GM18519 (cell line): ENCODE data around the gene VASH2.
A peak's percentile ranks its signal among the peaks of the same experiment; 100 is the strongest.
"Not testable (repeated sequence)": the region's sequence is repeated elsewhere in the genome, so short reads cannot be mapped to it uniquely, and the experiment has no call there.

Experiments
- ATAC-seq: cut with Tn5 transposase; IDR thresholded peaks from one replicate; pipeline ENCODE4 v1.9.1; 2021; ENCODE audit warnings: mild to moderate bottlenecking, moderate library complexity; ENCODE audit not compliant: unreplicated experiment, low FRiP score

VASH2 gene

DNA sequence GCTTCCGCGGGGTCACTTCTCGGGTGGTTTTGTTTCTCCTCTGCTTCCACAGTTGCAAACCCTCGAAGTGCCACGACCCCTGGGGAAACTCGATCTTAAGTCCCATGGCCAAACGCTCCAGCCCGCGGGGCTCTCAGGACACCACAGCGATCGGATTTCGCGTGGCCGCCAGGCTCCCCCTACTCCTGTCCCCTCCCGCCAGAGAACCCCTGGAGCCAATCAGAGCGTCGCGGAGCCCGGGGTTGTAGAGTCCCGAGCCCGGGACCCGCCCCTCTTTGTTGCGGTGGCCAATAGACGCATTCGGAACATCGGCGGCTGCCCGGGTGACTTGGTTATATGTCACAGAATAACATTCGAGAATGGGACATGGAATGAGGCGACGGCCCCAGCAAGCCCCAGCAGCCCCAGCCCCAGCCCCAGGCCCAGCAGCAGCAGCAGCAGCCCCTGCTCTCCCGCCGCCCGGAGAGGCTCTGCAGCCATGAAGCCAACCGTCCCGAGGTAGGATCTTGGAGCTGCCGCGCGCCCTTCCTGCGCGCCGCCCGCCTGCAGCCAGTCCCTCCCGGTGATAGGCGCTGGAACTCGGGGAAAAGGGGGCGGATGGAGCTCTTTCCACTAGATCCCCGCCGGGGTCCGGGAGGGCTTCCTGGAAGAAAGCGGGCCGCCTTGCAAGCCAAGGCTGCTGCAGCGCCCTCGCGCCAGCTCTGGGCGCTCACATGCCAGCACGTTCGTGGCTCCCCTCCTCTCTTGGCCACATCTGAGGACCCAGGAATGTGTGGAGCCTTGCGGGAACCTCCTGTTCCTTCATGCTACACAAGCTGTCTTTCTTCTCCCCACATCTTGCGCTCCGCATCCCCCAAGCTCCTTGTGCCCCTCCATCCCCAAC, at the start of gene VASH2:
Gene VASH2, plus strand, starts transcription at position 299 of the 883 bp plus-strand sequence. CDS start 1,002 bp downstream, outside the sequence.
- ATAC-seq: peak; percentile 85

DNA sequence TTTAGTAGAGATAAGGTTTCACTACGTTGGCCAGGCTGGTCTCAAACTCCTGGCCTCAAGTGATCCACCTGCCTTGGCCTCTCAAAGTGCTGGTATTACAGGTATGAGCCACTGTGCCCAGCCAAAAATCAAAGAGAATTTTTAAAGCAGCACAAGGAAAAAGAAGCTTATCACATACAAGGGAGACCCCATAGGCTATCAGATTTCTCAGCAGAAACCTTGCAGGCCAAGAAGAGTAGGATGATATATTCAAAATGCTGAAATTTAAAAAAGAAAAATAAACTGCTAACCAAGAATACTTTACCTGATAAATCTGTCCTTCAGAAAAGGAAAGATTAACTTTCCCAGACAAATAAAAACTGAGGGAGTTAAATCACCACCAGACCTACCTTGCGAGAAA, 49.1 kb upstream of the VASH2 start:
- ATAC-seq: no peak

DNA sequence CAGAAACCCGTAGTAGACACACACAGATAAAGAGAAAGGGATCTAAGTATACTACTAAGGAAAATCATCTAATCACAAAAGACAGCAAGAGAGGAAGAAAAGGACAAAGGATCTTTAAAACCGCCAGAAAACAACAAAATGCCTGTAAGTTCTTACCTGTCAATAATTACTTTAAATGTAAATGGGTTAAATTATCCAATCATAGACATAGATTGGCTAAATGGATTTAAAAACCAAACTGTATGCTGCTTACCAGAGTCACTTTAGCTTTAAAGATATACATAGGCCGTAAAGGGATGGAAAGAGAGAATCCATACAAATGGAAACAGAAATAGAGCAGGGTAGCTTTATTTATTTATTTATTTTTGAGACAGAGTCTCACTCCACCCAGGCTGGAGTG, 48.3 kb upstream of the VASH2 start:
- no peak for ATAC-seq

DNA sequence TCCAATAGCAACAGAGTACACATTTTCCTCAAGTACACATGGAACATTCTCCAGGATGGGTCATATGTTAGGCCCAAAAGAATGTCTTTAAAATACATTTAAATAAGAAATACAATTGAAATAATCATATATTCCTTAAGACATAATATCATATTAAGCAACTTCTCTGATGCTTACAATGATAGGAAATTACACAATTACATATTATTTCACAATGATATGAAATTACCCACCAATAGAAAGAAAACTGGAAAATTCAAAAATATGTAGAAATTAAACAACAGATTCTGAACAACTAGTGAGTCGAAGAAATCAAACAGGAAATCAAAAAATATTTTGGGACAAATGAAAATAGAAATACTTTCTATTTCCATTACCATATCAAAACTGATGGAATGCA, 46.7 kb upstream of the VASH2 start:
- no peak for ATAC-seq

DNA sequence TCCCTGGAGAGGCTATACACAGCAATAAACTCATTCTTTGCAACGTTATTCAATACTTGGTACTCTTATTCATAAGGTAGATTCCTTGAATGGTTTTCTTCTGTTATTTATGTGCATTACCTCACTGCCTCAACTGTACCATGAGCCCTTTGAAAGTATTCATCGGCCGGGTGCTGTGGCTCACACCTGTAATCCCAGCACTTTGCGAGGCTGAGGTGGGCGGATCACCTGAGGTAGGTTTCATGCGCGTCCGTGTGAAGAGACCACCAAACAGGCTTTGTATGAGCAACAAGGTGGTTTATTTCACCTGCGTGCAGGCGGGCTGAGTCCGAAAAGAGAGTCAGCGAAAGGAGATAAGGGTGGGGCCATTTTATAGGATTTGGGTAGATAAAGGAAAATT, 42.3 kb upstream of the VASH2 start:
- not testable (repeated sequence) for ATAC-seq

DNA sequence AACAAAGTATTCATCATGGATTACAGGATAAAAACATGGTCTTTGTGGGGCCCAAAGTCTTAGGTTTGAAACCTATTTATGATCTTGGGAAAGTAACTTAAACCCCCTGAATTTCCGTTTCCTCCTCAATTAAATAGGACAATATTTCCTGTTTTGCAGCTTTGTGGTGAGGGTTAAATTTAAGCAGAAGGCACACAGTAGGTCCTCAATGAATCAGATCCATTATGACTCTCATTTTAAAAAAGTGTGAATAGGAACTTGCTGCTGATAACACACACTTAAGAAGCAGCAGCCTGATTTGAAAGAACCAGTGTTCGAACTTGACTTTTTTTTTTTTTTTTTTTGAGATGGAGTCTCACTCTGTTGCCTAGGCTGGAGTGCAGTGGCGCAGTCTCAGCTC, 41.4 kb upstream of the VASH2 start:
- no peak for ATAC-seq

DNA sequence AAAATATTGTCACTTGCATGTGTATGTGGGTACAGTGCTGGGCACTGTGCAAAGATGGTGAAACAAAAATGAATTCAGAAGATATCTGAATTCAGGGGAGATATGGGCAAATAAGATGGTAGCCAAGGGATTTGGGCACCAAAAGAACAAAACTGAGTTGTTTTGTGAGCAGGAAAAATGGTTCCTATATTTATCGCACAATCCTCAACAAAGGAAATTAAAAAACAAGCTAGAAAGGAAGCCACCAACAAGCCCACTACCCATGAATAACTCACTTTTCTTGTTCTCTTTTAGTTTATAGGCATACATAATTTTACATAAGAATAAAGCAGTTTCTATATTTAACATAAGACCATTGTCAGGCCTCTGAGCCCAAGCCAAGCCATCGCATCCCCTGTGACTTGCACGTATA, 40.7 kb upstream of the VASH2 start:
- no peak for ATAC-seq

DNA sequence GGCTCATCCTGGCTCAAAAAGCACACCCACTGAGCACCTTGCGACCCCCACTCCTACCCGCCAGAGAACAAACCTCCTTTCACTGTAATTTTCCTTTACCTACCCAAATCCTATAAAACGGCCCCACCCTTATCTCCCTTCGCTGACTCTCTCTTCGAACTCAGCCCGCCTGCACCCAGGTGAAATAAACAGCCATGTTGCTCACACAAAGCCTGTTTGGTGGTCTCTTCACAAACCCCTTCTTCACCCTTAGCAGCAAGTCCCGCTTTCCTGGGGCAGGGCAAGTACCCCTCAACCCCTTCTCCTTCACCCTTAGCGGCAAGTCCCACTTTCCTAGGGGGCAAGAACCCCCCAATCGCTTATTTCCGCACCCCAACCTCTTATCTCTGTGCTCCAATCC, 40.1 kb upstream of the VASH2 start:
- not testable (repeated sequence) for ATAC-seq

DNA sequence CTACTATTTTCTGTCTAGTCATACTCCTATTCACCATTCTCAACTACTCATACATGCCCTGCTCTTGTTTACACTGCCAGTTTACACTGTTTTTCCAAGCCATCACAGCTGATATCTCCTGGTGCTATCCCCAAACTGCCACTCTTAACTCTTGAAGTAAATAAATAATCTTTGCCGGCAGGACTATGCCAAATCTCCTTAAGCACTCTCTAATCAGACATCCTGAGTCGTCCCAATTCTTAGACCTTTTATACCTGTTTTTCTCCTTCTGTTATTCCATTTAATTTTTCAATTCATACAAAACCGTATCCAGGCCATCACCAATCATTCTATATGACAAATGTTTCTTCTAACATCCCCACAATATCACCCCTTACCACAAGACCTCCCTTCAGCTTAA, 36.7 kb upstream of the VASH2 start:
- ATAC-seq: not testable (repeated sequence)

DNA sequence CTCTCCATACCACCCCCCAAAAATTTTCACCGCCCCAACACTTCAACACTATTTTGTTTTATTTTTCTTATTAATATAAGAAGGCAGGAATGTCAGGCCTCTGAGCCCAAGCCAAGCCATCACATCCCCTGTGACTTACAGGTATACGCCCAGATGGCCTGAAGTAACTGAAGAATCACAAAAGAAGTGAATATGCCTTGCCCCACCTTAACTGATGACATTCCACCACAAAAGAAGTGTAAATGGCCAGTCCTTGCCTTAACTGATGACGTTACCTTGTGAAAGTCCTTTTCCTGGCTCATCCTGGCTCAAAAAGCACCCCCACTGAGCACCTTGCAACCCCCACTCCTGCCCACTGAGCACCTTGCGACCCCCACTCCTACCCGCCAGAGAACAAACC, 36.2 kb upstream of the VASH2 start:
- ATAC-seq: not testable (repeated sequence)

DNA sequence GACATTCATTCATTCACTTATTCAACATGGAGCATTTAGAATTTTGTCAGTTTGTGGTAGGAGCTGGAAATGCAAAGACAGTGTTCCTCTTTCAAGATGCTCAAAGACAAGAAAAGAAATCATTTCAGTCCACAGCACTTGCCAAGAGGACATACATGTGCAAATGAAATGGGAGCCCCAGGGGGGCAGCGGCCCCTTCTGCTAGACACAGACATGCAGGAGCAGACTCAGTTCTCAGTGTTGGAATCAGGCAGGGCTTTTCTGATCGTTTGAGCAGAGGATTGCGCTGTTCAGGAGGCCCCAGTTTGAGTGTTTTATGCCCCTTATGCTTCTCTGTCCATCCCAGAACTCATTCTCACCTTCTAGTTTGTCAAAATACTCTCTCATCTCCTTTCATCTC, 35.6 kb upstream of the VASH2 start:
- ATAC-seq: no peak

DNA sequence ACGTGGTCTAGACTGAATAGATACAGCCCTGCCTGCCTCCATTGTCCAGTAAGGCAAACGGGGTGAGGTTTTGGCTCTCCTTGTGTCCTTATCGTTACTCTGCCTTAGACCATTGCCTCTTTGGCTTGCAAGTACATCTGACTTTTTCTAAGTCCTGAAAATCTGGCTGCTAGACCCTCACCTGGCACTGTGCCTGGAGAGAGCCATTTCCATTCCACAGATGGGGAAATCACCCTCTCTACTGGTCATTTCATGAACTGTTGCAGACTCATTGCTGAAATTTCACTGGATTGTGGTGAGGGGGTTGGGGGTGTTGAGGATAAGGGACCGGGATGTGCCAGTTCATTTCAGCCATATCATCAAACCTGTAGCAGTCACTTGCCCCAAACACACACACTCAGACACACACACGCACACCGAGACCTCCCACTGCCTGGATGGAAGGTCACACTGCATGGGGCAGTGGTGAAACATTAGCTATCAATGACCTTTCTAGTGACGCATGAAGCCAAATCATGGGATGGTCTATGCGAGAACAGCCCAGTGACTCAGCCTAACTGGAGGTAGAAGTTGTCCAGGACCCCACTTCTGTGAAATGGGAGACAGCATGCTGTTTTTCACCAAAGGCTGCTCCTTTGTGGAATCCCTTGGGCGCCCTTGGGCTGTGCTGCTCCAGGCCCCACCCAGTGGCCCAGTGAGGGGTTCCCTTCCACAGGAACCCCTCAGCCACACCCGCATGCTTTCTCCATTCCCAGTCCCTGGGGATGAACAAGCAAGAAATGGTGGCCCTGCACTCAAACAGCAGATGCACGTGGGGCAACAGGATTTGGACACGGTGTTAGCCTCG, 34.9 kb upstream of the VASH2 start:
- no peak for ATAC-seq

DNA sequence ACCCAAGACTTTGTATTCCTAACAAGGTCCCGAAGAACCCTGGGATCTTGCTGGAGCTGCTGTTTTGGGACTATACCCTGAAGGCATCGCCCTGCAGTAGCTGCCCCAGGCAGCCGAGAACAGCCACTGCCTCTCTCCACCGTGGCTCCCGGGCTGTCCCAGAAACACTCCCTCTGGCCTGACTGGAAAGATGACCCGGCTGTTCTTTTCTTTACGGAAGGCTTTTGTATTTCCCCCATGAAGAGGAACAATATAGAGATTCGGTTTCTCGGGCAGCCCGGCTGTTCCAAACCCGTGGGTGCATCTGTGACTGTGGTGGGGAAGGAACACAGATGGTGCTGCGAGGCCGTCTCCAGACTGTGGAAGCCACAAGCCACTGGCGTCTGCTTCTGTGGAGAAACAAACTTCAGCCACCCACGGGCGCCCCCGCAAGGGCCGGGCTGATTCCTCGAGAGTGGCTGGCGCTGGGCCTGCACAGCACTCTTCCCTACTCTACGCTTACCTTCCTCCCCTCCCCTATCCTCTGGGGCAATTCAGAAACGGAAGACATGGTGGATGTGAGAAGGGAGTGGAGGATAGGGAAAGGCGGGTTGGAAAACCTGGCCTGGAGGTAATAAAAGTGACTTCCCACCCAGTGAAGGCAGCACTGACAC, 33.7 kb upstream of the VASH2 start:
- no peak for ATAC-seq

DNA sequence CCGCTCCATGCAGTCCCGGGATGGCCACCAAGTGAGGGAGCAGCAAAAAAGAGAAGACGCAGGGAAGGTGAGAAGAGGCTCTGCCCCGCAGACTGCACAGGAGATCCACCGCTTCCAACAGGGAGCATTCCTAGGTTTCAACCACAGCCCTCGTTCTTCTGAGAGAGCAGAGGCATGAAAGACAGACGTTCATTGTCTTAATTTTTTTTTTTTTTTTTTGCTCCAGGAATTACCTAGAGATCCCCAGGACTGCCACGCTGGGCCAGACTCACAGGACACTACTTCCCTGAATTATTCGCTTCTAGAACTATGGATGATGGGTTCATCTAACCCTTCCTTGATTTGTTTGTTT, 33.2 kb upstream of the VASH2 start:
- ATAC-seq: no peak

DNA sequence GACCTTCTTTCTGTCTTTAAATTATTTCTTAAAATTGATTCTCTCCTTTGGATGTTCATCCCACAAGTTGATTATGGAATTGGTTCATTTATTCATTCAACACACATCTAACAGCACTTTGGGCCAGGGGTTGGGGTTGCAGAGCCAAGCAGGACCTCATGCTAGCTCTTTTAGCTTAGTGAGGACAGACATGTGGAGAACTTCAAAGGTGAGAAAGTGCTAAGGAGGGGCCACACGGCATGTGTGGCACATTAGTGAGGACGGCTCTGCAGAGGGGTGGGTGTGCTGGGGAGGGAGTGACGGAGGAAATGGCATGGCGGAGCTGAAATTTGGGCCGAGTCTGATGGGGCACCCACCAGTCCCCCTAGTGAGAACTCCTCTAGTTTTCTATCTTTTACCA, 32.5 kb upstream of the VASH2 start:
- no peak for ATAC-seq

DNA sequence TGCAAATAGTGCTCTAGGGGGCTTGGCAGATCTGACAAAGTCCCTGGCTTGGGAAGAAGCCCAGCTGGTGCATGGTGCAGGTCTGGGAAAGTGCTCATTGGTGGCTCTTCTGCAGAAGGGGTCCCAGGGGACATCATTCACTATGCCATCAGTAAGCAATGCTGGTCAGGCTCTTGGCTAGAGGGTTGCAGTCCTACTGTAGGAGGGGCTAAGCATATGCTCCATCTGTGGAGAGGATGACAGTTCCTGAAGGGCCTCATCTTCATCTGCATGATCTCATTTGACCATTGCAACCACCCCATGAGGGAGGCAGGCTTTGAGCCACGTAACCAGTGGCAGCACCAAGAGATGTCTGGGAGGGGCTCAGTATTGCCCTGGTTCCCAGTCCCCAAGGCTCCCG, 31.5 kb upstream of the VASH2 start:
- ATAC-seq: no peak

DNA sequence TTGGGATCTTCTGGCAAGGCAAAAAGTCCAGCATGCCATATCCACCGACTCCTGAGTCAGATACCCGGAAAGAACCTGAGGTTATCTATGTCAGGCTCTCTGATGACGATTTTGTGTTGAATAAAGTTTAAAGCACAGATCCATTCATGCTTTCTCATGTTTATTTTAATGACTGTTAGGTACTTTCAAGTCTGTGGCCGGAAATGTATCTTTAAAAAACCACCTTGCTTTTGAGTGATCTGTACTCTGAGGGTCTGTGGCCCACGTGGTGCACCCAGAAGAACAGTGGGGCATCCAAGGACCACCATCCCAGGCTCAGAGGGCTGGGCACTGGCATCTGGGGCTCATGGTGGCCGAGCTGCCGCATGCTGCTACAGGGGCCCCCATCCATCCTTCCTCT, 30.1 kb upstream of the VASH2 start:
- ATAC-seq: no peak

DNA sequence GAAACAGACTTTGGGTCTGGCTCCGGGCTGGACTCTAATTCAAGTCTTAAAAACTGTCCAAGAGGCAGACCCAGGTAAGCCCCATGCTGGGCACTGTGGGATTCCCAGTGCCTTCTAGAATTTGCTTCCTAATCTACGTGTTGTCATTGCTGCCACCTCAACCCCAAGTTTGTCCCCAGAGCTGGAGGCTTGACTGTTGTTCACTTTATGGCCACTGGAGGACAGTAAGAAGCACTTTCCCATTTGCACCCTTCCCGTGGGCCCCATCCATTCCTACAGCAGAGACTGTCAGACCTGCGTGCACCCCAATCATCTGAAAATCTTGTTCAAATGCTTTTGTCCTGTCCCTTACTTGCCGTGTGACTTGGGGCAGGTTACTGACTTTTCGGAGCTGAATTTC, 29.4 kb upstream of the VASH2 start:
- ATAC-seq: no peak

DNA sequence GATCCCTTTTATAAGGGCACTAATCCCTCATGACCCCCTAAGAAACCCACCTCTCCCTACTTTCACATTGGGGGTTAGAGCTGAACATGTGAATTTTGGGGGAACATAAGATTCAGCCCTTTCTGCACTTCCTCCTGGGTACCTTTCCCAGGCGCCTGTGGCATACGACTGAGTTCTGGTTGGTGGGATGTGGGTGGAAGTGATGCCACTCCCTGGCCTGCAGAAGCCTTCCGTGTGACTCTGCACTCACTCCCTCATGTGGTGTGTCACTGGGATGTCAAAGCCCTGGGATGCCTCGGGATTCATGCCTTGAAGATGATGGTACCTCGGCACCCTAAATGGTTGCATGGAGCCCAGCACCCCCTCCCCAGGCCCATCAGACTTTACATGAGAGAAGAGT, 28.3 kb upstream of the VASH2 start:
- no peak for ATAC-seq

DNA sequence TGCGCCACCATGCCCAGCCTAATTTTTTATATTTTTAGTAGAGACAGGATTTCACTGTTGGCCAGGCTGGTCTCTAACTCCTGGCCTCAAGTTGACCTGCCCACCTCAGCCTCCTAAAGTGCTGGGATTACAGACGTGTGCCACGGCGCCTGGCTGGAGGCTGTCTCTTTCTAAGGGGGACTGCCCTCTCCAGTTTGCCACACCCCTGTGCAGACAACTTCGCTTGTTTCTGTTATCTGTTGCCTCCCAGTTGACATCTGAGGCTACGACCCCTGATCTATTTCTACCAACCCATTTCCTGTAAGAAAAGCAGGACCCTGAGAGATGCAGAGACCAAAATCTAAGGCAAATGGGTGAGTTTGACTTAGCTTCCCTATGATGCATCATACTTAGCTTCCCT, 24.0 kb upstream of the VASH2 start:
- ATAC-seq: no peak
